DND-41 (cell line): ENCODE measurements around the gene RBMS1.

Experiments
- ATAC-seq: fragments of 200-7000 bp; cut with Tn5 transposase; 3 replicates; pipeline ENCODE4 v1.9.1; 2021; ENCODE audit warnings: low read depth; ENCODE audit not compliant: insufficient read depth
- DNase-seq: peaks from one replicate; pipeline ENCODE4 v3.0.0-alpha.2; 2020
- H2AFZ ChIP-seq: 2 replicates; pipeline ENCODE4 v1.6.0; 2012; ENCODE audit warnings: low read depth, low read length
- H3K27ac ChIP-seq: 2 replicates; pipeline ENCODE4 v1.5.1; 2012; ENCODE audit warnings: low read length, inconsistent platforms
- H3K27me3 ChIP-seq: fragments of 200-600 bp; sonication (generic); 2 replicates; pipeline ENCODE4 v1.6.0; 2012; ENCODE audit warnings: low read length, mild to moderate bottlenecking, inconsistent platforms; ENCODE audit not compliant: insufficient read depth, poor library complexity
- H3K36me3 ChIP-seq: 2 replicates; pipeline ENCODE4 v1.5.1; 2012; ENCODE audit warnings: low read length, inconsistent platforms; ENCODE audit not compliant: insufficient read depth
- H3K4me1 ChIP-seq: 2 replicates; pipeline ENCODE4 v1.5.1; 2012; ENCODE audit warnings: mild to moderate bottlenecking, low read length; ENCODE audit not compliant: insufficient read depth
- H3K4me2 ChIP-seq: 2 replicates; pipeline ENCODE4 v1.6.0; 2012; ENCODE audit warnings: mild to moderate bottlenecking, moderate library complexity, low read length, inconsistent platforms; ENCODE audit not compliant: insufficient read depth
- H3K4me3 ChIP-seq, 2 experiments: fragments of 200-600 bp in 1 of 2; shearing (Covaris generic) in 1 of 2; 2 replicates each; pipeline ENCODE4 v1.5.1; 2012 to 2016; ENCODE audit warnings: inconsistent platforms in 2 of 2, low read length in 2 of 2, mild to moderate bottlenecking in 2 of 2, low read depth in 1 of 2, moderate library complexity in 1 of 2
- H3K79me2 ChIP-seq: 2 replicates; pipeline ENCODE4 v1.6.0; 2012; ENCODE audit warnings: low read length, inconsistent platforms; ENCODE audit not compliant: insufficient read depth
- H3K9ac ChIP-seq: 2 replicates; pipeline ENCODE4 v1.6.0; 2012; ENCODE audit warnings: low read depth, mild to moderate bottlenecking, inconsistent platforms, low read length, moderate library complexity
- H3K9me3 ChIP-seq: 2 replicates; pipeline ENCODE4 v1.5.1; 2012; ENCODE audit warnings: low read length, moderate library complexity, mild to moderate bottlenecking, inconsistent platforms; ENCODE audit not compliant: insufficient read depth, severe bottlenecking
- H4K20me1 ChIP-seq: 2 replicates; pipeline ENCODE4 v1.6.0; 2012; ENCODE audit warnings: low read length; ENCODE audit not compliant: insufficient read depth
- CTCF ChIP-seq: IDR thresholded peaks from 2 replicates; pipeline ENCODE4 v1.5.1; 2012; ENCODE audit warnings: borderline replicate concordance, low read length, moderate library complexity, mild to moderate bottlenecking; ENCODE audit not compliant: poor library complexity, severe bottlenecking; ENCODE audit errors: extremely low read depth
- EZH2 ChIP-seq: IDR thresholded peaks from 3 replicates; pipeline ENCODE4 v1.6.1; 2012; ENCODE audit warnings: borderline replicate concordance, low read depth, mild to moderate bottlenecking, moderate library complexity, low read length, inconsistent platforms; ENCODE audit not compliant: severe bottlenecking

Gene RBMS1

DNA sequence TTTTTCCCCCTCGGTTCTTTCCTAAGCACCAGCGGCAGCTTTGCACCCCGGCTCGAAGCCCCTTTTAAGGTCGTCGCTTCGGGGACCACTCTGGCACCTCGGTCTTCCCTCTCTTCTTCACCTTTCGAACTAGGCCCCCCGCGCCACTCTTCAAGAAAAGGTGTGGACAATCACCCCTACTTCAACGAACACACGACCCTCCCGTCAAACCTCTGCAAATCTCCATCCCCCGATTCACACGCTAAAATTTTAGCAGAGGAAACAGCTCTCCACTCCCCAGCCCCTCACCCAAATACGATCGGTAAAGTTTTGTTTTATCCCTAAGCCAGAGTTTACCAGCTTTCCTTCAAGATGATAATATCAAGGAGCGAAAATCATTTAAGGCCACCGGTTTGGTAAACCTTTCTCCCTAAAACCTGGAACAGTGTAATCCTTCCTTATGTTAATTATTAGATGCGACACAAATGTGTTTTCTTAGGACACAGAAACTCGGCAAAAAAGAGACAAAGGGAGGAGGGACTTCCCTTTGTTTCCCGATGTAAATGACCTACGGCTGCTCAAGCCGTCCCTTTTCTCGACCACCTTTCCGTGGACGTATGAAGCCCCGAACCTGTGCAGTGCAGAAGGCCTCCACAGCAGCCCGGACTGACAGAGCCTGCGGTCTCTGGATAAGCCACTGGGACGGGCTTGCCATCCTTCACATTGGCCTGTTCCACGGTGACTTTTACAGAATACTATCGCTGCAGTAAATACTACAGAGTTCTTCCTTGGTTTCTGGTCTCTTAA, 85.2 kb downstream of the RBMS1 start:
- Histone ChIP-seq H3K79me2 (peaks cover 34% of the 10 kb centered on the region), H4K20me1 (no peaks in the 10 kb centered on the region), H3K4me3 (peak overlapping the region in 1 of 2 experiments; percentile 83; a peak in 2 of 4 replicates), H3K9ac (peak overlapping the region; percentile 87), H3K27me3 (no peaks in the 10 kb centered on the region), H3K36me3 (no peaks in the 10 kb centered on the region; the same call in 1 of the 2 replicates), H3K4me2 (peak overlapping the region; percentile 94), H2AFZ (peak overlapping the region; percentile 67), H3K4me1 (peaks cover 72% of the 10 kb centered on the region), H3K9me3 (no peaks in the 10 kb centered on the region), H3K27ac (peak overlapping the region; percentile 38; the same call in 1 of the 2 replicates)
- DNase-seq (no peak), ATAC-seq (no peak)
- no peak for TF ChIP-seq CTCF

DNA sequence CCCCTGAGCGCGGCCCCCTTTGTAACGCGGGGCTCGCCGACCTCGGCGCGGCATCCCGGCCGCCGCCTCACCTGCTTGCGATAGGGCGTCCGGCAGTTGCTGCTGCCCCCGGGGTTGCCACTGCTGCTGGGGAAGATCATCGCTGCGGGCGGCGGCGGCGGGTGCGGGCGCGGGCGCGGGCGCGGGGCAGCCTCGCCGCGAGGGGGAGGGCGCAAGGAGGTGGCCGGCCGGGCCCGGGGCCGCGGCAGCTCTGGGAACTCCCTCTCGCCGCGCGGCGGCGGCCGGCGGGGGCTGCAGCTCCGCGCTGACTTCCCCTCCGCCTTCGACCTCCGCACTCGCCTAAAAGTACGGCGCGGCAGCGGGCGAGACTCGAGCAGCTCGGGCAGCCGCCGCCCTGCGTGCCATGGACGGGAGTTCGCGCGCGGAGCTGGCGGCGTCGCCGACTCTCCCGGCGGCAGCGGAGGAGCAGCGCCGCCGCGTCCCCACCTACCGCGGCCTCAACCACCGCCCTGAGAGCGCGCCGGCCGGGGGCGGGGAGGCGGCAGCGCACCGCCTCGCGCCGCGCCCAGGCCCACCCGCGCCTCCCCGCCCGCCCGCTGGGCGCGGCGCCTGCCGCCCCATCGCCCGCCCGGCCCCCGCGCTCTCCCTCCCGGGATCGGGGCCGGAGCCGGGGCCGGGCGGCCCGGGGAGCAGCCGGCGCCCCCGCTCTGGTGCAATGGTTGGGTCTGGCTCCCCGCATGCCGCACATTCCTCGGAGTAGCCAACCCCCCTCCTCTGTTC, 86.0 kb downstream of the RBMS1 start:
- Histone ChIP-seq H3K9me3 (no peaks in the 10 kb centered on the region), H2AFZ (peak overlapping the region; percentile 71), H3K4me2 (peak overlapping the region; percentile 94), H3K4me1 (peaks cover 75% of the 10 kb centered on the region), H3K27ac (peak overlapping the region; percentile 86), H3K9ac (peak overlapping the region; percentile 87), H4K20me1 (no peaks in the 10 kb centered on the region), H3K27me3 (no peaks in the 10 kb centered on the region), H3K4me3 (peak overlapping the region; percentile 77 to 83), H3K79me2 (peaks cover 42% of the 10 kb centered on the region), H3K36me3 (no peaks in the 10 kb centered on the region; the same call in 1 of the 2 replicates)
- ATAC-seq = peak; percentile 68
- TF ChIP-seq EZH2 = no peak
- TF ChIP-seq CTCF = peak; percentile 16
- DNase-seq = peak; percentile 63

- TF ChIP-seq CTCF (peak; percentile 21), EZH2 (no peak)
- H3K4me1 ChIP-seq = peaks cover 71% of the 10 kb centered on the region
- peak overlapping the region; percentile 71 for H2AFZ ChIP-seq
- H3K4me2 ChIP-seq = peak overlapping the region; percentile 94
- H4K20me1 ChIP-seq = no peaks in the 10 kb centered on the region
- DNase-seq (peak; percentile 80), ATAC-seq (peak; percentile 80)
- H3K4me3 ChIP-seq = peak overlapping the region; percentile 77 to 83
- no peaks in the 10 kb centered on the region for H3K9me3 ChIP-seq
- H3K9ac ChIP-seq = peak overlapping the region; percentile 87
- H3K36me3 ChIP-seq = no peaks in the 10 kb centered on the region; the same call in 1 of the 2 replicates
- peak overlapping the region; percentile 86 for H3K27ac ChIP-seq
- H3K79me2 ChIP-seq = peaks cover 50% of the 10 kb centered on the region
- H3K27me3 ChIP-seq = no peaks in the 10 kb centered on the region
Observed at GRCh38 chr2:160406591-160407392, 86.8 kb downstream of the RBMS1 start.
